ENCODE data around the gene PLEKHB1.
A peak's percentile ranks its signal among the peaks of the same experiment; 100 is the strongest.

Gene PLEKHB1

GRCh38 chr11:73640592-73640991 lies 5.8 kb upstream of the PLEKHB1 start:
- no peak overlapping the region for H3K27ac ChIP-seq
- H3K9me3 ChIP-seq, result no peaks in the 10 kb centered on the region
- H3K4me1 ChIP-seq (ENCODE audit: control insufficient read depth in 1 of 2, insufficient read depth in 1 of 2, low read depth in 1 of 2, low read length in 1 of 2), result peaks cover 5 to 7% of the 10 kb centered on the region in 2 experiments
- H3K4me3 ChIP-seq (ENCODE audit: low read depth in 1 of 2, low read length in 1 of 2), result no peak overlapping the region
- peaks cover 21% of the 10 kb centered on the region for H3K27me3 ChIP-seq
- no peaks in the 10 kb centered on the region for H3K36me3 ChIP-seq
- TF ChIP-seq, protein P1, sequence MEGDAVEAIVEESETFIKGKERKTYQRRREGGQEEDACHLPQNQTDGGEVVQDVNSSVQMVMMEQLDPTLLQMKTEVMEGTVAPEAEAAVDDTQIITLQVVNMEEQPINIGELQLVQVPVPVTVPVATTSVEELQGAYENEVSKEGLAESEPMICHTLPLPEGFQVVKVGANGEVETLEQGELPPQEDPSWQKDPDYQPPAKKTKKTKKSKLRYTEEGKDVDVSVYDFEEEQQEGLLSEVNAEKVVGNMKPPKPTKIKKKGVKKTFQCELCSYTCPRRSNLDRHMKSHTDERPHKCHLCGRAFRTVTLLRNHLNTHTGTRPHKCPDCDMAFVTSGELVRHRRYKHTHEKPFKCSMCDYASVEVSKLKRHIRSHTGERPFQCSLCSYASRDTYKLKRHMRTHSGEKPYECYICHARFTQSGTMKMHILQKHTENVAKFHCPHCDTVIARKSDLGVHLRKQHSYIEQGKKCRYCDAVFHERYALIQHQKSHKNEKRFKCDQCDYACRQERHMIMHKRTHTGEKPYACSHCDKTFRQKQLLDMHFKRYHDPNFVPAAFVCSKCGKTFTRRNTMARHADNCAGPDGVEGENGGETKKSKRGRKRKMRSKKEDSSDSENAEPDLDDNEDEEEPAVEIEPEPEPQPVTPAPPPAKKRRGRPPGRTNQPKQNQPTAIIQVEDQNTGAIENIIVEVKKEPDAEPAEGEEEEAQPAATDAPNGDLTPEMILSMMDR (IDR thresholded peaks at IDR 0.05), result no peak

DNA sequence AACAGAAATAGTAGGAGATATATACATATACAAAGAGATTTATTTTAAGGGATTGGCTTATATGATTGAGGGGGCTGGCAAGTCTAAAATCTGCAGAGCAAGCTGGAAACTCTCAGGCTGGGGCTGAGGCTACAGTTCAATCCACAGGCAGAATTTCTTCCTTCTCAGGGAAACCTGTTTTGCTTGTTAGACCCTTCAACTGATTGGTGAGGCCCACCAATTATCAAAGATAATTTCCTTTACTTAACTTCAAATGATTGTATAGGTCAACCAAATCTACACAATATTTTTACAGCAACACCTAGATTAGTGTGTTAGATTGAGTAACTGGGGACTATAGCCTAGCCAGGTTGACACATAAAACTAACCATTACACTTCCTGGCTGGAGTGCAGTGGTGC lies 4.7 kb upstream of the PLEKHB1 start:
- no peak overlapping the region for H3K27ac ChIP-seq
- H3K27me3 ChIP-seq, result peaks cover 31% of the 10 kb centered on the region
- H3K36me3 ChIP-seq, result no peaks in the 10 kb centered on the region
- no peaks in the 10 kb centered on the region for H3K9me3 ChIP-seq
- TF ChIP-seq, protein P1 (IDR thresholded peaks at IDR 0.05), result no peak
- no peak overlapping the region for H3K4me3 ChIP-seq (ENCODE audit: low read depth in 1 of 2, low read length in 1 of 2)
- peaks cover 7 to 8% of the 10 kb centered on the region in 2 experiments for H3K4me1 ChIP-seq (ENCODE audit: control insufficient read depth in 1 of 2, insufficient read depth in 1 of 2, low read depth in 1 of 2, low read length in 1 of 2)

- no peak overlapping the region for H3K4me3 ChIP-seq (ENCODE audit: low read depth in 1 of 2, low read length in 1 of 2)
Observed at GRCh38 chr11:73645121-73645969, 1.0 kb upstream of the PLEKHB1 start.

GRCh38 chr11:73647459-73648100 lies 1.2 kb downstream of the PLEKHB1 start:
- Histone ChIP-seq H3K27ac (no peak overlapping the region), H3K4me3 (ENCODE audit: low read depth in 1 of 2, low read length in 1 of 2) (peak overlapping the region; percentile 32 to 40), H3K4me1 (ENCODE audit: control insufficient read depth in 1 of 2, insufficient read depth in 1 of 2, low read depth in 1 of 2, low read length in 1 of 2) (peaks cover 11 to 13% of the 10 kb centered on the region in 2 experiments)

More at GRCh38 chr11:73645121-73645969, 1.0 kb upstream of the PLEKHB1 start:
- Histone ChIP-seq H3K36me3 (no peaks in the 10 kb centered on the region), H3K4me1 (ENCODE audit: control insufficient read depth in 1 of 2, insufficient read depth in 1 of 2, low read depth in 1 of 2, low read length in 1 of 2) (peaks cover 11 to 13% of the 10 kb centered on the region in 2 experiments), H3K27ac (no peak overlapping the region), H3K27me3 (peaks cover 45% of the 10 kb centered on the region), H3K9me3 (no peaks in the 10 kb centered on the region)
- TF ChIP-seq, protein P1 (IDR thresholded peaks at IDR 0.05), result no peak

DNA sequence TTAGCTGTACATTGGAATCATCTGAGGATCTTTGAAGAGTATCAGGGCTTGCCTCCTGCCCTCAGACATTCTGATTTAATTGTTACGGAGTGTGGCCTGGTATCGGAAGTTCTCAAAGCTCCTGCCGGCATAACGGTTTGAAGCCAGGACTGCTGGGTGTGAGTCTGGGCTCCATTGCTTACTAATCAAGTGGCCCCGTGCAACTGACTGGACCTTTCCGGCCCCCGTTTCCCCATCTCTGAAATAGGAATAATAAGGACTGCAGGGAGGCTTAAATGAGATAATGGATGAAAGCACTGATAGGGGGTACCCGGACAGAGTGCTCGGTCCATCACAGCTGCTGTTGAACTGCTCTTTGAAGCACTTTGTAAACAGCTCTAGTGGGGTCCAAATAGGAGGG lies 1.7 kb downstream of the PLEKHB1 start:
- H3K27me3 ChIP-seq, result peaks cover 36% of the 10 kb centered on the region
- no peak overlapping the region for H3K27ac ChIP-seq
- TF ChIP-seq, protein P1 (IDR thresholded peaks at IDR 0.05), result no peak
- peaks cover 11 to 13% of the 10 kb centered on the region in 2 experiments for H3K4me1 ChIP-seq (ENCODE audit: control insufficient read depth in 1 of 2, insufficient read depth in 1 of 2, low read depth in 1 of 2, low read length in 1 of 2)
- no peak overlapping the region for H3K4me3 ChIP-seq (ENCODE audit: low read depth in 1 of 2, low read length in 1 of 2)
- H3K9me3 ChIP-seq, result no peaks in the 10 kb centered on the region
- H3K36me3 ChIP-seq, result no peaks in the 10 kb centered on the region

More at GRCh38 chr11:73647459-73648100, 1.2 kb downstream of the PLEKHB1 start:
- peaks cover 36% of the 10 kb centered on the region for H3K27me3 ChIP-seq
- TF ChIP-seq, protein P1 (IDR thresholded peaks at IDR 0.05), result no peak
- no peaks in the 10 kb centered on the region for H3K36me3 ChIP-seq
- no peaks in the 10 kb centered on the region for H3K9me3 ChIP-seq

Measured in neutrophil (primary cell).